Left lobe of liver (tissue), 2 donors: ENCODE measurements around the gene SSR3. TPM values are rescaled to one million over a fixed set of nuclear protein-coding genes. Genes with fewer than 3 reads are reported as not detected.
A peak's percentile ranks its signal among the peaks of the same experiment; 100 is the strongest.
"Not testable (repeated sequence)": the region's sequence is repeated elsewhere in the genome, so short reads cannot be mapped to it uniquely, and the experiment has no call there.

Source experiments
- ATAC-seq: fragments of 200-7000 bp; cut with Tn5 transposase; one replicate; pipeline ENCODE4 v1.9.1; 2020; ENCODE audit warnings: mild to moderate bottlenecking, moderate library complexity
- DNase-seq: peaks from one replicate; pipeline ENCODE4 v3.0.0-alpha.2; 2020; ENCODE audit warnings: low spot score
- total RNA-seq: library from RNA; stranded (reverse); gene quantifications from one replicate; pipeline ENCODE4 v1.2.1, GENCODE V29; 2021
- donor health status: DM: no; HTN: no; CAD: no; lungs with moderate emphysema.
- donor health status: DM: no; HTN: yes; CAD: no.

SSR3 gene
- total RNA-seq, 1 donor from 2014 or later: 116 TPM

DNA sequence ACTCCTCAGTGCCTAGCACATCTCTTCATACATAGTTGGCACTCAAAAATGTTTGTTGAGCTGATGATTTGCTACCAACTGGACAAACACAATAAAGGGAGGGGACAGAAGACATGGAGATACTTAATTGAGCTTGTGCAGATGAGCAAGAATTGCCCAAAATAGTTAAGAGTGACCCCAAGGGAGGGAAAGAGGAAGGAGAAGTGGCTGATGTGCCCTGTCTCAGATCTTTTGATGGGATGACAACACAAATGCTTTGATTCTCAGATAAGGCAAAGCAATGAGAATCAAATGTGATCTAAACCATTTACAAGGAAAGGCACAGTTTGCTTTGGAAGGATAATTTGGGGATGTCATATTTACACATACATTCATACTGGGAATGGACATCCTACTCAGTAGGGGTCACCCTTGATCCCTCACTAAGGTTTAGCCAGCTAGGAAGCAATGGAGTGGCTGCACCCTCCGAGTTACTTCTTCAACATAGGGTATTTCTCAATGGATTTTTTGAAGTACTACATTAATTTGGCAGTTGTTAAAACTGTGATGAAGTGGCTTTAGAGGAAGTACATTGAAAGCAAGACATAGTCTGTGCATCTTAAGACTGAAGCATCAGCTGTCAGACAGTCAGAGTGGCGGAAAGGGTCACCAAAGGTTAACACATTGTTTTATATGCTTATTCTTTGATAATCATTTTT, 21.9 kb upstream of the SSR3 start:
- peak; percentile 31 for ATAC-seq

DNA sequence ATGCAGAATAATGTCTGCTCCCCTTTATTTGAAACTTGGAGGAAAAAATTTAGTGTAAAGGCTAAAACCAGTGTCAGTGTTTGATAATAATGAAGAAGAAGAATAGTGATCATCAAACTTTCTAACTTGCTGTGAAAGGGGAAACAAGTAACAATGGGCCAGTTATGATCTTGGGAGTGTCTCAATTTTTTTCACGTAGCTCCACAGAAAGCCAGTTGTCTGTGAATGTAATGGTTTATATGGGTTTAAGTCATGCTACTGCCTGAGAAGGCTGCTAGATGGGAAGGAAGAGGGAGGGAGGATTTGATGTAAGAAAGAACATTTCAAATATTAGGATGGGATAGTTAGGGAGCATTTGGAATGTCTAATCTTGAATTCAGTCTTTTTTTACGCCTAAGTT, 21.1 kb upstream of the SSR3 start:
- no peak for ATAC-seq

More for the DNA sequence above, 21.9 kb upstream of the SSR3 start:
- DNase-seq: no peak

GRCh38 chr3:156575641-156576040, 20.7 kb upstream of the SSR3 start:
- DNase-seq (no peak), ATAC-seq (no peak)

More for the DNA sequence above, 21.1 kb upstream of the SSR3 start:
- no peak for DNase-seq

DNA sequence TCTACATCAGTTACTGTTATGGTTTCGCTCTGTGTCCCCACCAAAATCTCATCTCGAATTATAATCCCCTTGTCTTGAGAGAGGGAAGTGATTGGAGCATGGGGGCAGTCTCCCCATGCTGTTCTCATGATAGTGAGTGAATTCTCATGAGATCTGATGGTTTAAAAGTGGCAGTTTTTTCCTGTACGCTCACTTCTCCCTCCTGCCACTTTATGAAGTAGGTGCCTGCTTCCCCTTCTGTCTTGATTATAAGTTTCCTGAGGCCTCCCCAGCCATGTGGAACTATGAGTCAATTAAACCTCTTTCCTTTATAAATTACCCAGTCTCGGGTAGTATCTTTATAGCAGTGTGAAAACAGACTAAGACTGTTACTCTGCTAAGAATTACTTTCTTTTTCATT, 15.0 kb upstream of the SSR3 start:
- not testable (repeated sequence) for ATAC-seq, DNase-seq

DNA sequence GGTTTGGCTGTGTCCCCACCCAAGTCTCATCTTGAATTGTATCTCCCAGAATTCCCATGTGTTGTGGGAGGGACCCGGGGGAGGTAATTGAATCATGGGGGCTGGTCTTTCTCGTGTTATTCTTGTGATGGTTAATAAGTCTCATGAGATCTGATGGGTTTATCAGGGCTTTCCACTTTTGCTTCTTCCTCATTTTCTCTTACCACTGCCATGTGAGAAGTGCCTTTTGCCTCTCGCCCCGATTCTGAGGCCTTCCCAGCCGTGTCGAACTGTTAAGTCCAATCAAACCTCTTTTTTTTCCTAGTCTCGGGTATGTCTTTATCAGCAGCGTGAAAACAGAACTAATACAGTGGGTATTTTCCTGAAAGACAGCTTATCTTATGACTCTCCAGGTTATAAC, 14.1 kb upstream of the SSR3 start:
- DNase-seq, ATAC-seq: not testable (repeated sequence)

- ATAC-seq (no peak), DNase-seq (no peak)
Observed at GRCh38 chr3:156563900-156564682, 9.2 kb upstream of the SSR3 start.

DNA sequence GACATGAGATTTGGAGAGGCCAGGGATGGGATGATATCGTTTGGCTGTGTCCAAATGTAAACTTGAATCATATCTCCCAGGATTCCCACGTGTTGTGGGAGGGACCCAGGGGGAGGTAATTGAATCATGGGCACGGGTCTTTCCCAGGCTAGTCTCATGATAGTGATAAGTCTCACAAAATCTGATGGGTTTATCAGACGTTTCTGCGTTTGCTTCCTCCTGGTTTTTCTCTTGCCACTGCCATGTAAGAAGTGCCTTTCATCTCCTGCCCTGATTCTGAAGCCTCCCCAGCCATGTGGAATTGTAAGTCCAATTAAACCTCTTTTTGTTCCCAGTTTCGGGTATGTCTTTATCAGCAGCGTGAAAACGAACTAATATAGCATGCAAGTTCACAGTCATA, 7.6 kb upstream of the SSR3 start:
- not testable (repeated sequence) for ATAC-seq

DNA sequence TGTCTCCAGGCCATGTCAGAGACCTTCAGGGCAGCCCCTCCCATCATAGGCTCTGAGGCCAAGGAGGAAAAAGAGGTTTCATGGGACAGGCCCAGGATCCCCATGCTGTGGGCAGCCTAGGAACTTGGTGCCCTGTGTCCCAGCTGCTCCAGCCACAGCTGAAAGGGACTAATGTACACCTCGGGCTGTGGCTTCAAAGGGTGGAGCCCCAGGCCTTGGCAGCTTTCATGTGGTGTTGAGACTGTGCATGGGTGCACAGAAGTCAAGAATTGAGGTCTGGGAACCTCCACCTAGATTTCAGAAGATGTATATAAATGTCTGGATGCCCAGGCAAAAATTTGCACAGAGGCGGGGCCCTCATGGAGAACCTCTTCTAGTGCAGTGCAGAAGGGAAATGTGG, 6.6 kb upstream of the SSR3 start:
- no peak for ATAC-seq
- no peak for DNase-seq

More for the DNA sequence above, 7.6 kb upstream of the SSR3 start:
- not testable (repeated sequence) for DNase-seq

DNA sequence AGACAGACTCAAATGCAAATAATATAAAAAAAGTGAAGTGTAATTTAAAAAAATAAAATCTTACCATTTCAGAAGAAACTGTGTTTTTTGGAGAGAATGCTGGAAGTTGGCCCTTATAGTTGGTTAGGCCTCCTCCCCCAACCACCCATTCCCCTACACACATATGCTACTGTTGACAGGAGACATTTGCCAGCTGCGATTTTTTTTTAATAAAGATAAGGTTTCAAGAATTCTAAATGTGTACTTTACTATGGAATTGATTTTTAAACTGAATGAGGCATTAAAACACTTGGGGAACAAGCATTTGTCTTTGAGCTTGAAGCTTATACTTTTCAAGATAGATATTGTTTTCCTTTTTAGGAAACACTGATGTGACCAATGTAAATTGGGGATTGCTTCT, 4.4 kb upstream of the SSR3 start:
- DNase-seq: no peak
- ATAC-seq: no peak

DNA sequence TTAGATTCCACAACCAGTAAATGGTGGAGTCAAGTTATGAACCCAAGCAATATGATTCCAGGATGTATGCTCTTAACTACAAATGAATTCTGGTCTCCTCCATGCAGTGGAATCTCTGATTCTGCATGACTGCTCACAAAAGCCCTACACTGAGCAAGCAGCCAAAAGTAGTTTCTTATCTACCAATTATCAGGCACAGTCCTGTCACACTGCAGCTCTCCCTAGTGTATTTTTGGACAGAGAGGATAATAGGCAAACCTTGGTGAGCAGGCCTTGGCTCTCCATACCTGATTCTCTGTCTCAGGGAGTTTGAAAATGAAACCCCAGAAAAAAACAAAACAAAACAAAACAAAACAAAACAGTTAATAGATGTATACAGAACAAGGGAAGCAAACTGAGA, 3.5 kb upstream of the SSR3 start:
- DNase-seq (no peak), ATAC-seq (no peak)

- DNase-seq: no peak
- ATAC-seq: peak; percentile 49
Observed at GRCh38 chr3:156554515-156554841, 439 bp downstream of the SSR3 start.

- DNase-seq (no peak), ATAC-seq (no peak)
Observed at GRCh38 chr3:156553705-156554356, 1.1 kb downstream of the SSR3 start.

DNA sequence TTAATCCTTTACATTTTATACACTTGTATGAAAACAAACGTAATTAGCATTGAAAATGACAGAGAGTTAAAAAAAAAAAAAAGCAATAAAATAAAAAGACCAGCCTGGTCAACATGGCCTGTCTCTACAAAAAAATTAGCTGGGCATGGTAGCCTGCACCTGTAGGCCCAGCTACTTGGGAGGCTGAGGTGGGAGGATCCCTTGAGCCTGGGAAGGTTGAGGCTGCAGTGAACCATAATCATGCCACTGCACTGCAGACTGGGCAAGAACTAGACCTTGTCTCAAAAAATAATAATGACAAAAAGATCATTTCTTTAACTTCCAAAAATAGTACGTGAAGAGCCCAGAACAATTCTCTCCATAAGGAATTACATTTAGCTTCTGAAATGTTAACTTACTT, 1.9 kb downstream of the SSR3 start:
- no peak for DNase-seq
- ATAC-seq: no peak

- ATAC-seq (no peak), DNase-seq (no peak)
Observed at GRCh38 chr3:156551746-156552145, 3.2 kb downstream of the SSR3 start.

GRCh38 chr3:156551261-156551660, 3.7 kb downstream of the SSR3 start:
- ATAC-seq: no peak
- DNase-seq: no peak

DNA sequence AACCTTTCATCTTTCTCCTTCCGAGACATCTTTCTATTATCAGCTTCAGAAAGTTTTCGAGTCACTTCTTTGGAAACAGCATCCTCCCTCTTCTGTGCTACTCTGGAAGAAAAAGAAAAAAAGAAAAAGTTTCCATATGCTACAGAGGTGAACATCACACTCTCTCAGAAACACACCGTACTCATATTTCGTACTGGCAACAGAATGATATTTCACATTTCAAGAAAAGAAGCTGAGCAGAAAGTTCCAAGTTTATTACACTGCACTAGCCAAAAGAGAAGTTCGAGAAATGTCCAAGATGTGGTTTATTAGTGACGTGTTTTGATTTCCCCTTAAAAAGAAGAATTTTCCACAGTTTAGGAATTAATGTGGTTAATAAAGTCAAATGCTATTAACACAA, 6.0 kb downstream of the SSR3 start:
- no peak for ATAC-seq
- DNase-seq: no peak

GRCh38 chr3:156548041-156548687, 6.8 kb downstream of the SSR3 start:
- ATAC-seq: no peak

DNA sequence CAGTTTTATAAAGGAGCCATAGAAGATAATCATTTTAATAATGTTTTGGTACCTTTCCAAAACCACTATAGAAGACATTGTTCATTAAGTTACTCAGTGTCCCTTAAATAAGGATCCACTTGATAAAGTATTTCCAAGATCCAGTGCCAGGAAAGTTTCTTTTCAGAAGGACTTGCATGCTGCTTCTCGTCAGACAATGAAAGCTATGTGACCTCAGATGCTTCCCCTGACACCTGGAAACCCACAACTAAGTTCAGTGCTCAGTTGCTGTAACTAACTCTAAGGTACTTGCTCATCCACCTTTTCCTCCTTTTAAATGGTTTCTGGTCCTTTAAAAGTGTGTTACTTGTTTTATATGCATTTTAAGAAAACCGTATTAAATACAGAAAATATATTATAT, 7.3 kb downstream of the SSR3 start:
- DNase-seq (no peak), ATAC-seq (no peak)

More at GRCh38 chr3:156548041-156548687, 6.8 kb downstream of the SSR3 start:
- no peak for DNase-seq

DNA sequence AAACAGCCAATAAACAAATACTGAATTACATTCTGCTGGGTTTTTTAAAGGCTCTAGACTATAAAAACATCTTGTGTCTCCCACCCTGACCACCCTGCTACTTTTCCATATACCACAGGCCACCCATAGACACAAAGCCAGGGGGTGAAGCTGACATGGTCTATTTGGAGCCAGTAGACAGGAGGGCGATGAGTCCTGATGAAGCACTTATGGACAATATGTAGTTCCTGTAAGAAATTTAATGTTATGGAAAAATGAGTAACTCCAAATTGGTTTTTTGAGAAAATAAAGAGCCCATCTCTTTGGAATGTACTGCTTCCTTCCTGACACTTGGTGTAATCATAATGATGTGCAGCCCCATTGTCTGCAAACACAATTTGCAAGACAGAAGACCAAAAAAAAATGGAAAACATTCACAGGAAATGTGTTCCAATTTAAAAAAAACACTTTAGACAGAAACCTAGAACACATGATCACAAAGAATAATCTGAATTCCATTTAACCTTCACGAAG, 11.8 kb downstream of the SSR3 start:
- DNase-seq (no peak), ATAC-seq (no peak)

- ATAC-seq: no peak
- no peak for DNase-seq
Observed at GRCh38 chr3:156542101-156543042, 12.5 kb downstream of the SSR3 start.
